Transverse colon (tissue), 4 donors: Measurements from ENCODE around the gene PCDHGB4. TPM values are rescaled to one million over a fixed set of nuclear protein-coding genes. Genes with fewer than 3 reads are reported as not detected.
"Not testable (repeated sequence)": the region's sequence is repeated elsewhere in the genome, so short reads cannot be mapped to it uniquely, and the experiment has no call there.

ENCODE experiments used
- DNase-seq: peaks from one replicate; pipeline ENCODE4 v3.0.0-alpha.2; 2019
- H3K27ac ChIP-seq, 4 donors: fragments of 200-600 bp; sonication (generic); 2 replicates each; pipeline ENCODE4 v1.5.1; 2016 to 2018; ENCODE audit warnings: inconsistent platforms in 4 of 4
- H3K27me3 ChIP-seq: fragments of 200-600 bp; sonication (generic); 2 replicates; pipeline ENCODE4 v1.5.1; 2017; ENCODE audit warnings: inconsistent platforms
- H3K36me3 ChIP-seq, 4 donors: fragments of 200-600 bp; sonication (generic); 2 replicates each; pipeline ENCODE4 v1.5.1; 2017 to 2019; ENCODE audit warnings: inconsistent platforms in 4 of 4
- H3K4me1 ChIP-seq, 4 donors: fragments of 200-600 bp; sonication (generic); 2 replicates each; pipeline ENCODE4 v1.5.1; 2017 to 2020; ENCODE audit warnings: inconsistent platforms in 4 of 4
- H3K4me3 ChIP-seq, 4 donors: fragments of 200-600 bp; sonication (generic); 1 replicate in 1 of 4; 2 replicates in 3 of 4; pipeline versions ENCODE4 v1.5.1 to v1.6.1; 2017 to 2019; ENCODE audit warnings: inconsistent platforms in 4 of 4
- H3K9me3 ChIP-seq, 2 donors: fragments of 200-600 bp; sonication (generic); 2 replicates each; pipeline ENCODE4 v1.5.1; 2017 to 2019; ENCODE audit warnings: inconsistent platforms in 2 of 2
- CTCF ChIP-seq, 5 experiments: fragments of 200-600 bp in 3 of 5; fragments of 450-650 bp in 2 of 5; sonication (generic) in 3 of 5; IDR thresholded peaks; 1 replicate in 2 of 5; 2 replicates in 3 of 5; pipeline ENCODE4 v1.5.1; 2016 to 2017; ENCODE audit warnings: antibody characterized with exemption in 5 of 5, inconsistent platforms in 3 of 5, mild to moderate bottlenecking in 2 of 5, moderate library complexity in 1 of 5
- EP300 ChIP-seq: sonication (generic); formaldehyde crosslinking; IDR thresholded peaks from one replicate; pipeline ENCODE4 v1.6.1; 2017; ENCODE audit warnings: antibody characterized with exemption, low read depth
- POLR2A ChIP-seq: fragments of 450-650 bp; IDR thresholded peaks from one replicate; pipeline ENCODE4 v1.6.1; 2016; ENCODE audit warnings: antibody characterized with exemption, mild to moderate bottlenecking, moderate library complexity
- POLR2AphosphoS5 ChIP-seq, 3 donors: sonication (generic); formaldehyde crosslinking; IDR thresholded peaks; one replicate each; pipeline ENCODE4 v1.6.1; 2016; ENCODE audit warnings: antibody characterized with exemption in 3 of 3
- WGBS, 2 donors: methylation state at CpG; one replicate each; pipeline ENCODE4 v1.1.5; 2018; ENCODE audit warnings: low coverage in 1 of 2; 5-methylcytosine and 5-hydroxymethylcytosine counted together
- in situ Hi-C, 4 donors: fragments of 200-750 bp; cut with MboI; loops; one replicate each; pipeline versions ENCODE4 v1.15.0 to v1.15.1; 2017; ENCODE audit warnings: low sequenced_read_pairs in 3 of 4, low pct_ligation_motif_present in 1 of 4, low pct_unique_long_range_greater_than_20kb in 1 of 4
- intact Hi-C: fragments of 100-400 bp; cut with DNase I; formaldehyde crosslinking; loops from one replicate; pipeline ENCODE4 v1.15.1; 2023; ENCODE audit warnings: low total_unique reads
- total RNA-seq, 4 donors: library from RNA; depleted of rRNA; stranded (reverse); fragments of >200 nt; gene quantifications; one replicate each; pipeline ENCODE4 v1.1.0, GENCODE V29; 2016

PCDHGB4 gene
- total RNA-seq, 4 donors from 2014 or later, result 0.40 to 4.4 (median 2.4) TPM

- H3K36me3 ChIP-seq, result no peaks in the 10 kb centered on the region
- intact Hi-C loops (no loop called here), in situ Hi-C loops (no loop called here)
- WGBS, 2 donors, result 35 to 55% methylated on average over 8 to 9 of the region's 9 CpGs
- peak within 1 kb of the TSS in 1 of 4 donors; percentile 12 for H3K4me3 ChIP-seq
- no peaks in the 10 kb centered on the region for H3K4me1 ChIP-seq
- DNase-seq, result no peak
- H3K9me3 ChIP-seq, result peaks cover 36 to 54% of the 10 kb centered on the region in 2 donors
- H3K27me3 ChIP-seq, result peaks cover 20% of the 10 kb centered on the region
- no peak for TF ChIP-seq POLR2AphosphoS5 (IDR thresholded peaks at IDR 0.05)
- TF ChIP-seq CTCF (IDR thresholded peaks at IDR 0.05), result no peak
- no peak for TF ChIP-seq EP300
- no peak for TF ChIP-seq POLR2A
- no peak within 1 kb of the TSS for H3K27ac ChIP-seq
Measured at GRCh38 chr5:141343242-141343952, 44.1 kb upstream of the PCDHGB4 start, which contains the start of gene PCDHGA3. Gene PCDHGA3, plus strand, starts transcription at chr5:141343829. Its CDS starts 205 bp downstream, at chr5:141344034.

DNA sequence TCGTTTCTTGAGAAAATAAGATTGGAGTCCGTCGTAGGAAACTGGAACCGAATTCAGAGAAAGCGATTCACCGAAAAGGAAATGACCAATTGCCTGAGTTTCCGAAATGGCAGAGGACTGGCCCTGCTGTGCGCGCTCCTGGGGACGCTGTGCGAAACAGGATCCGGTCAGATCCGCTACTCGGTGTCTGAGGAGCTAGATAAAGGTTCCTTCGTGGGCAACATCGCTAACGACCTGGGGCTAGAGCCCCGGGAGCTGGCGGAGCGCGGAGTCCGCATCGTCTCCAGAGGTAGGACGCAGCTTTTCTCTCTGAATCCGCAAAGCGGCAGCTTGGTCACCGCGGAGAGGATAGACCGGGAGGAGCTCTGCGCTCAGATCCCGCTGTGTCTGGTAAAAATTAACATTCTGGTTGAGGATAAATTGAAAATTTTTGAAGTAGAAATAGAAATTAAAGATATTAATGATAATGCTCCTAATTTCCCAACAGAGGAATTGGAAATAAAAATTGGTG is 43.5 kb upstream of the PCDHGB4 start:
- Histone ChIP-seq H3K4me3 (peak overlapping the region in 1 of 4 donors; percentile 12), H3K4me1 (no peaks in the 10 kb centered on the region), H3K36me3 (no peaks in the 10 kb centered on the region), H3K27me3 (peaks cover 14% of the 10 kb centered on the region), H3K9me3 (peaks cover 30 to 49% of the 10 kb centered on the region in 2 donors), H3K27ac (no peak overlapping the region)
- in situ Hi-C loops (no loop called here), intact Hi-C loops (no loop called here)
- 57 to 66% methylated on average over 22 to 31 of the region's 31 CpGs for WGBS, 2 donors
- DNase-seq, result no peak
- TF ChIP-seq POLR2AphosphoS5 (IDR thresholded peaks at IDR 0.05) (no peak), CTCF (IDR thresholded peaks at IDR 0.05) (no peak), POLR2A (no peak), EP300 (no peak)

DNA sequence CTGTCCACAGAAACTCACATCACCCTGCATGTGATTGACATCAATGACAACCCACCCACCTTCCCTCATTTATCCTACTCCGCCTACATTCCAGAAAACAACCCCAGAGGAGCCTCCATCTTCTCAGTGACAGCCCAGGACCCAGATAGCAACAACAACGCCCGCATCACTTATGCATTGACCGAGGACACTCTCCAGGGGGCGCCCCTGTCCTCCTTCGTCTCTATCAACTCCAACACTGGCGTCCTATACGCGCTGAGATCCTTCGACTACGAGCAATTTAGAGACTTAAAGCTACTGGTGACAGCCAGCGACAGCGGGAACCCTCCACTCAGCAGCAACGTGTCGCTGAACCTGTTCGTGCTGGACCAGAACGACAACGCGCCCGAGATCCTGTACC is 42.2 kb upstream of the PCDHGB4 start:
- Histone ChIP-seq H3K4me1 (no peaks in the 10 kb centered on the region), H3K4me3 (no peak overlapping the region), H3K27ac (no peak overlapping the region), H3K27me3 (peaks cover 12% of the 10 kb centered on the region), H3K9me3 (peaks cover 21 to 46% of the 10 kb centered on the region in 2 donors), H3K36me3 (no peaks in the 10 kb centered on the region)
- TF ChIP-seq POLR2A (no peak), POLR2AphosphoS5 (IDR thresholded peaks at IDR 0.05) (no peak), EP300 (no peak), CTCF (IDR thresholded peaks at IDR 0.05) (no peak)
- in situ Hi-C loops (no loop called here), intact Hi-C loops (no loop called here)
- 62 to 71% methylated on average over 14 to 20 of the region's 20 CpGs for WGBS, 2 donors
- no peak for DNase-seq

GRCh38 chr5:141346017-141346416 is 41.5 kb upstream of the PCDHGB4 start:
- H3K4me1 ChIP-seq, H3K4me3 ChIP-seq, intact Hi-C loops, in situ Hi-C loops, DNase-seq, H3K27ac ChIP-seq, H3K36me3 ChIP-seq: not testable (repeated sequence)
- peaks cover 26 to 51% of the 10 kb centered on the region in 2 donors for H3K9me3 ChIP-seq
- peaks cover 15% of the 10 kb centered on the region for H3K27me3 ChIP-seq
- WGBS, 2 donors, result 79 to 83% methylated on average over 6 to 16 of the region's 35 CpGs
